ENCODE results near the gene NAALADL2.
"Not testable (repeated sequence)": the region's sequence is repeated elsewhere in the genome, so short reads cannot be mapped to it uniquely, and the experiment has no call there.

The NAALADL2 gene

GRCh38 chr3:175443682-175444081 is 584.5 kb downstream of the NAALADL2 start:
- no peak for TF ChIP-seq CTCF (IDR thresholded peaks at IDR 0.05; ENCODE audit: insufficient read depth, low read depth, low read length, missing control alignments)
- DNase-seq (ENCODE audit: low read depth), result no peak
- no peak overlapping the region for H3K4me3 ChIP-seq (ENCODE audit: low read depth, low read length)

- H3K4me3 ChIP-seq (ENCODE audit: low read depth, low read length), result no peak overlapping the region
- no peak for DNase-seq (ENCODE audit: low read depth)
- TF ChIP-seq CTCF (IDR thresholded peaks at IDR 0.05; ENCODE audit: insufficient read depth, low read depth, low read length, missing control alignments), result no peak
These were observed 586.6 kb downstream of the NAALADL2 start for GRCh38 chr3:175445741-175446140.

- no peak for TF ChIP-seq CTCF (IDR thresholded peaks at IDR 0.05; ENCODE audit: insufficient read depth, low read depth, low read length, missing control alignments)
- H3K4me3 ChIP-seq (ENCODE audit: low read depth, low read length), result no peak overlapping the region
- no peak for DNase-seq (ENCODE audit: low read depth)
These were observed 588.4 kb downstream of the NAALADL2 start for GRCh38 chr3:175447521-175447920.

- no peak for TF ChIP-seq CTCF (IDR thresholded peaks at IDR 0.05; ENCODE audit: insufficient read depth, low read depth, low read length, missing control alignments)
These were observed 594.2 kb downstream of the NAALADL2 start for GRCh38 chr3:175453361-175453760.

GRCh38 chr3:175456466-175456865 is 597.3 kb downstream of the NAALADL2 start:
- no peak overlapping the region for H3K4me3 ChIP-seq (ENCODE audit: low read depth, low read length)
- DNase-seq (ENCODE audit: low read depth), result no peak
- no peak for TF ChIP-seq CTCF (IDR thresholded peaks at IDR 0.05; ENCODE audit: insufficient read depth, low read depth, low read length, missing control alignments)

More at GRCh38 chr3:175453361-175453760, 594.2 kb downstream of the NAALADL2 start:
- DNase-seq (ENCODE audit: low read depth), result no peak
- no peak overlapping the region for H3K4me3 ChIP-seq (ENCODE audit: low read depth, low read length)

- TF ChIP-seq CTCF (IDR thresholded peaks at IDR 0.05; ENCODE audit: insufficient read depth, low read depth, low read length, missing control alignments), result no peak
- H3K4me3 ChIP-seq (ENCODE audit: low read depth, low read length), result no peak overlapping the region
- DNase-seq (ENCODE audit: low read depth), result peak; percentile 18
These were observed 598.2 kb downstream of the NAALADL2 start for GRCh38 chr3:175457301-175457700.

- H3K4me3 ChIP-seq (ENCODE audit: low read depth, low read length); DNase-seq (ENCODE audit: low read depth): not testable (repeated sequence)
These were observed 601.8 kb downstream of the NAALADL2 start for GRCh38 chr3:175460849-175461399.

Data from GM12865 (cell line).